ENCODE data around the gene PYDC1.

The PYDC1 gene

GRCh38 chr16:31186930-31187807, 29.8 kb downstream of the PYDC1 start:
- peaks cover 10% of the 10 kb centered on the region; the same call in 1 of the 2 replicates for H3F3A ChIP-seq (ENCODE audit: low read depth)

GRCh38 chr16:31186176-31186575, 30.8 kb downstream of the PYDC1 start:
- Histone ChIP-seq H3K4me1 (ENCODE audit: insufficient read depth, low read length, poor library complexity, severe bottlenecking) (peaks cover 61% of the 10 kb centered on the region), H3K27me3 (ENCODE audit: insufficient read depth, low read length, poor library complexity, severe bottlenecking) (peaks cover 6% of the 10 kb centered on the region), H3K4me3 (ENCODE audit: low read length, poor library complexity, severe bottlenecking) (peak overlapping the region; percentile 65), H3K9me3 (ENCODE audit: insufficient read depth, low read depth, low read length) (no peaks in the 10 kb centered on the region), H3K9ac (ENCODE audit: low read depth, low read length, poor library complexity, severe bottlenecking) (no peak overlapping the region), H3K79me2 (ENCODE audit: insufficient read depth, low read length) (peaks cover 100% of the 10 kb centered on the region), H2AFZ (ENCODE audit: low read length) (no peak overlapping the region), H4K20me1 (ENCODE audit: insufficient read depth, low read length, poor library complexity, severe bottlenecking) (peaks cover 100% of the 10 kb centered on the region), H3K4me2 (ENCODE audit: low read depth, low read length, poor library complexity, severe bottlenecking) (peak overlapping the region; percentile 95), H3K36me3 (ENCODE audit: insufficient read depth, low read length) (peaks cover 98% of the 10 kb centered on the region), H3F3A (ENCODE audit: low read depth) (peaks cover 6% of the 10 kb centered on the region; the same call in 1 of the 2 replicates), H3K9me2 (replicated peaks; ENCODE audit: low read depth, low read length) (no peaks in the 10 kb centered on the region)
- TF ChIP-seq CTCF (conservative IDR thresholded peaks at IDR 0.05; ENCODE audit: low read length): no peak
- no peak for TF ChIP-seq EZH2phosphoT487 (IDR thresholded peaks at IDR 0.05; ENCODE audit: borderline replicate concordance)

More at GRCh38 chr16:31186930-31187807, 29.8 kb downstream of the PYDC1 start:
- TF ChIP-seq EZH2phosphoT487 (IDR thresholded peaks at IDR 0.05; ENCODE audit: borderline replicate concordance): no peak
- no peak for TF ChIP-seq CTCF (conservative IDR thresholded peaks at IDR 0.05; ENCODE audit: low read length)
- H3K27me3 ChIP-seq (ENCODE audit: insufficient read depth, low read length, poor library complexity, severe bottlenecking): no peaks in the 10 kb centered on the region
- no peak overlapping the region for H3K9ac ChIP-seq (ENCODE audit: low read depth, low read length, poor library complexity, severe bottlenecking)
- no peaks in the 10 kb centered on the region for H3K9me3 ChIP-seq (ENCODE audit: insufficient read depth, low read depth, low read length)
- peaks cover 100% of the 10 kb centered on the region for H3K36me3 ChIP-seq (ENCODE audit: insufficient read depth, low read length)
- H4K20me1 ChIP-seq (ENCODE audit: insufficient read depth, low read length, poor library complexity, severe bottlenecking): peaks cover 99% of the 10 kb centered on the region
- peak overlapping the region; percentile 95 for H3K4me2 ChIP-seq (ENCODE audit: low read depth, low read length, poor library complexity, severe bottlenecking)
- H2AFZ ChIP-seq (ENCODE audit: low read length): no peak overlapping the region
- peaks cover 54% of the 10 kb centered on the region for H3K4me1 ChIP-seq (ENCODE audit: insufficient read depth, low read length, poor library complexity, severe bottlenecking)
- H3K9me2 ChIP-seq (replicated peaks; ENCODE audit: low read depth, low read length): no peaks in the 10 kb centered on the region
- H3K4me3 ChIP-seq (ENCODE audit: low read length, poor library complexity, severe bottlenecking): peak overlapping the region; percentile 65
- peaks cover 100% of the 10 kb centered on the region for H3K79me2 ChIP-seq (ENCODE audit: insufficient read depth, low read length)

- peaks cover 97% of the 10 kb centered on the region for H4K20me1 ChIP-seq (ENCODE audit: insufficient read depth, low read length, poor library complexity, severe bottlenecking)
- peak overlapping the region; percentile 95 for H3K4me2 ChIP-seq (ENCODE audit: low read depth, low read length, poor library complexity, severe bottlenecking)
- H2AFZ ChIP-seq (ENCODE audit: low read length): no peak overlapping the region
- TF ChIP-seq EZH2phosphoT487 (IDR thresholded peaks at IDR 0.05; ENCODE audit: borderline replicate concordance): no peak
- TF ChIP-seq CTCF (conservative IDR thresholded peaks at IDR 0.05; ENCODE audit: low read length): no peak
- H3K4me1 ChIP-seq (ENCODE audit: insufficient read depth, low read length, poor library complexity, severe bottlenecking): peaks cover 62% of the 10 kb centered on the region
- 0 out of 2 replicates have a peak, but pooled peaks cover 5% of the 10 kb centered on the region for H3F3A ChIP-seq (ENCODE audit: low read depth)
- H3K27me3 ChIP-seq (ENCODE audit: insufficient read depth, low read length, poor library complexity, severe bottlenecking): peaks cover 11% of the 10 kb centered on the region
- H3K4me3 ChIP-seq (ENCODE audit: low read length, poor library complexity, severe bottlenecking): peak overlapping the region; percentile 65
- no peaks in the 10 kb centered on the region for H3K9me2 ChIP-seq (replicated peaks; ENCODE audit: low read depth, low read length)
- H3K79me2 ChIP-seq (ENCODE audit: insufficient read depth, low read length): peaks cover 100% of the 10 kb centered on the region
- no peaks in the 10 kb centered on the region for H3K9me3 ChIP-seq (ENCODE audit: insufficient read depth, low read depth, low read length)
- peaks cover 91% of the 10 kb centered on the region for H3K36me3 ChIP-seq (ENCODE audit: insufficient read depth, low read length)
- H3K9ac ChIP-seq (ENCODE audit: low read depth, low read length, poor library complexity, severe bottlenecking): no peak overlapping the region
These were observed 31.6 kb downstream of the PYDC1 start for GRCh38 chr16:31185339-31185738.
